DOHH2 (cell line): ENCODE data around the gene MUC6.

Experiments
- H3F3A ChIP-seq: fragments of 200-600 bp; sonication (generic), shearing (Covaris generic); 2 replicates; pipeline ENCODE4 v1.6.0; 2016; ENCODE audit warnings: antibody characterized with exemption, mild to moderate bottlenecking; ENCODE audit not compliant: control insufficient read depth, insufficient read depth
- H3K27ac ChIP-seq: fragments of 200-600 bp; sonication (generic); 2 replicates; pipeline ENCODE4 v1.5.1; 2014; ENCODE audit warnings: low read depth, mild to moderate bottlenecking, low read length, moderate library complexity
- H3K27me3 ChIP-seq: fragments of 200-600 bp; sonication (generic); 2 replicates; pipeline ENCODE4 v1.6.1; 2014; ENCODE audit warnings: mild to moderate bottlenecking, low read length, mixed read lengths; ENCODE audit not compliant: control insufficient read depth
- H3K36me3 ChIP-seq: fragments of 200-600 bp; sonication (generic); 2 replicates; pipeline ENCODE4 v1.6.1; 2014; ENCODE audit warnings: mild to moderate bottlenecking, low read length, moderate library complexity, mixed read lengths; ENCODE audit not compliant: control insufficient read depth
- H3K4me1 ChIP-seq: fragments of 200-600 bp; sonication (generic); 2 replicates; pipeline ENCODE4 v1.6.1; 2014; ENCODE audit warnings: mild to moderate bottlenecking, low read length, mixed read lengths; ENCODE audit not compliant: control insufficient read depth
- H3K4me2 ChIP-seq: fragments of 200-600 bp; sonication (generic); 2 replicates; pipeline ENCODE4 v1.6.0; 2014; ENCODE audit warnings: mild to moderate bottlenecking, low read length, moderate library complexity
- H3K4me3 ChIP-seq: fragments of 200-600 bp; sonication (generic); 2 replicates; pipeline ENCODE4 v1.5.1; 2014; ENCODE audit warnings: mild to moderate bottlenecking, low read length, mixed read lengths
- H3K79me2 ChIP-seq: fragments of 200-600 bp; sonication (generic); 2 replicates; pipeline ENCODE4 v1.6.1; 2014; ENCODE audit warnings: mild to moderate bottlenecking, low read length, mixed read lengths; ENCODE audit not compliant: control insufficient read depth
- H3K9me2 ChIP-seq: fragments of 200-600 bp; sonication (generic); replicated peaks from 2 replicates; pipeline ENCODE4 v1.6.1; 2014; ENCODE audit warnings: mild to moderate bottlenecking, low read length, mixed read lengths; ENCODE audit not compliant: control insufficient read depth
- H3K9me3 ChIP-seq: fragments of 200-600 bp; sonication (generic); 2 replicates; pipeline ENCODE4 v1.6.1; 2014; ENCODE audit warnings: antibody characterized with exemption, low read length, mixed read lengths; ENCODE audit not compliant: control insufficient read depth, insufficient read depth
- H4K20me1 ChIP-seq: fragments of 200-600 bp; sonication (generic); 2 replicates; pipeline ENCODE4 v1.6.0; 2014; ENCODE audit warnings: low read depth, mild to moderate bottlenecking, antibody characterized with exemption, low read length, moderate library complexity; ENCODE audit not compliant: control insufficient read depth, insufficient read depth
- EZH2phosphoT487 ChIP-seq: fragments of 200-600 bp; sonication (generic); IDR thresholded peaks from 2 replicates; pipeline ENCODE4 v1.6.1; 2017; ENCODE audit warnings: borderline replicate concordance, mild to moderate bottlenecking, antibody characterized with exemption, low read length, moderate library complexity, mixed read lengths
- TF ChIP-seq, protein P1 (sequence below): fragments of 200-600 bp; sonication (generic); IDR thresholded peaks from one replicate; pipeline ENCODE4 v1.5.1; 2014; ENCODE audit warnings: antibody characterized with exemption, mild to moderate bottlenecking, low read depth, low read length; ENCODE audit not compliant: poor library complexity, severe bottlenecking

The MUC6 gene

GRCh38 chr11:1008001-1008802 is 28.3 kb downstream of the MUC6 start:
- H3K27ac ChIP-seq = no peak overlapping the region
- peaks cover 3% of the 10 kb centered on the region; the same call in 1 of the 2 replicates for H4K20me1 ChIP-seq
- no peaks in the 10 kb centered on the region for H3K4me1 ChIP-seq
- H3K79me2 ChIP-seq = no peaks in the 10 kb centered on the region
- H3F3A ChIP-seq = no peaks in the 10 kb centered on the region
- TF ChIP-seq, protein P1, sequence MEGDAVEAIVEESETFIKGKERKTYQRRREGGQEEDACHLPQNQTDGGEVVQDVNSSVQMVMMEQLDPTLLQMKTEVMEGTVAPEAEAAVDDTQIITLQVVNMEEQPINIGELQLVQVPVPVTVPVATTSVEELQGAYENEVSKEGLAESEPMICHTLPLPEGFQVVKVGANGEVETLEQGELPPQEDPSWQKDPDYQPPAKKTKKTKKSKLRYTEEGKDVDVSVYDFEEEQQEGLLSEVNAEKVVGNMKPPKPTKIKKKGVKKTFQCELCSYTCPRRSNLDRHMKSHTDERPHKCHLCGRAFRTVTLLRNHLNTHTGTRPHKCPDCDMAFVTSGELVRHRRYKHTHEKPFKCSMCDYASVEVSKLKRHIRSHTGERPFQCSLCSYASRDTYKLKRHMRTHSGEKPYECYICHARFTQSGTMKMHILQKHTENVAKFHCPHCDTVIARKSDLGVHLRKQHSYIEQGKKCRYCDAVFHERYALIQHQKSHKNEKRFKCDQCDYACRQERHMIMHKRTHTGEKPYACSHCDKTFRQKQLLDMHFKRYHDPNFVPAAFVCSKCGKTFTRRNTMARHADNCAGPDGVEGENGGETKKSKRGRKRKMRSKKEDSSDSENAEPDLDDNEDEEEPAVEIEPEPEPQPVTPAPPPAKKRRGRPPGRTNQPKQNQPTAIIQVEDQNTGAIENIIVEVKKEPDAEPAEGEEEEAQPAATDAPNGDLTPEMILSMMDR = no peak
- TF ChIP-seq EZH2phosphoT487 = no peak
- no peaks in the 10 kb centered on the region for H3K9me3 ChIP-seq
- H3K4me2 ChIP-seq = no peak overlapping the region
- peaks cover 37% of the 10 kb centered on the region for H3K36me3 ChIP-seq
- no peaks in the 10 kb centered on the region for H3K27me3 ChIP-seq
- H3K4me3 ChIP-seq = no peak overlapping the region
- H3K9me2 ChIP-seq = no peaks in the 10 kb centered on the region

DNA sequence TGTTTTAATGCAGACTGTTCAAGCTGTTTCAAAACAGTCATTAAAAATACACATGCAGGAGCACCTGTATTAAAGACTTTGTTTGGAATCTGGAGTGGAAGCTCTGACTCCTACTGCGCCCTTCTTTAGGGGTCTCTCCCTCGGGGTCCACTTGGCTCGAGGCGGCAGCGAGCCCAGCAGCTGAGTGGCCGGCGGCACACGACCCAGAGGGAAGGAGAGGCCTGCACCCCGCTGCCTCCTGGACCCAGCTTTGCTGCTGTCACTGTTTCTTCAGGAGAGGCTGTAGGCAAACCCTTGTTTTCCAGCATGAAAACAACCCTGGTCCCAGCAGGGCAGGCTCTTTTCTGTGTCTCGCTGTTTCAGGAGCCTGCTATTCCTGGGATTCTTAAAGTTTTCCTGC is 29.2 kb downstream of the MUC6 start:
- H3K79me2 ChIP-seq = no peaks in the 10 kb centered on the region
- H3F3A ChIP-seq = no peaks in the 10 kb centered on the region
- no peaks in the 10 kb centered on the region for H3K4me1 ChIP-seq
- H3K4me2 ChIP-seq = no peak overlapping the region
- H4K20me1 ChIP-seq = peaks cover 3% of the 10 kb centered on the region; the same call in 1 of the 2 replicates
- no peak for TF ChIP-seq EZH2phosphoT487
- no peak overlapping the region for H3K4me3 ChIP-seq
- no peaks in the 10 kb centered on the region for H3K9me3 ChIP-seq
- peaks cover 41% of the 10 kb centered on the region for H3K36me3 ChIP-seq
- no peaks in the 10 kb centered on the region for H3K9me2 ChIP-seq
- no peak overlapping the region for H3K27ac ChIP-seq
- H3K27me3 ChIP-seq = no peaks in the 10 kb centered on the region

DNA sequence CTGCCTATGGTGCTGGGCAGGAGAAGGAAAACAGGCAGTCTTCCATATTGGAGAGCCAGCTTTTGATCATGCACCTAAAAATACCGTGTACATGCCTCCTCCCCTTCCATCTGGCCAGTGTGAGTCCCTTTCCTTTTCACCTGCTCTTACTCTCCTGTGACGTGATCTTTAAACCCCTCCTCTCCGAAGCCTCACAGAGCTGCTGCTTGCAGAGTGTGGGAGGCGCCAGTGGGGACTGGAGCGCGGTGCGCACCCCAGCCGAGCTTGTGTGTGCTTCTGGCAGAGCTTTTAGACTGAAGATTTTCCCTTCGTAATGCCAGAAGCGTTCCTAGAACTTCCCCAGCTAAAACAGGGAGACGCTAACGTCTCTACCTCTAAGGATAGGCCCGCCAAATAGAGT is 29.8 kb downstream of the MUC6 start:
- Histone ChIP-seq H3F3A (no peaks in the 10 kb centered on the region), H3K4me3 (no peak overlapping the region), H3K4me2 (no peak overlapping the region), H3K79me2 (no peaks in the 10 kb centered on the region), H3K27me3 (no peaks in the 10 kb centered on the region), H3K27ac (no peak overlapping the region), H3K36me3 (peaks cover 41% of the 10 kb centered on the region), H3K9me2 (no peaks in the 10 kb centered on the region), H4K20me1 (peaks cover 3% of the 10 kb centered on the region; the same call in 1 of the 2 replicates), H3K4me1 (no peaks in the 10 kb centered on the region), H3K9me3 (no peaks in the 10 kb centered on the region)
- TF ChIP-seq EZH2phosphoT487 = no peak
- TF ChIP-seq, protein P1 = no peak

DNA sequence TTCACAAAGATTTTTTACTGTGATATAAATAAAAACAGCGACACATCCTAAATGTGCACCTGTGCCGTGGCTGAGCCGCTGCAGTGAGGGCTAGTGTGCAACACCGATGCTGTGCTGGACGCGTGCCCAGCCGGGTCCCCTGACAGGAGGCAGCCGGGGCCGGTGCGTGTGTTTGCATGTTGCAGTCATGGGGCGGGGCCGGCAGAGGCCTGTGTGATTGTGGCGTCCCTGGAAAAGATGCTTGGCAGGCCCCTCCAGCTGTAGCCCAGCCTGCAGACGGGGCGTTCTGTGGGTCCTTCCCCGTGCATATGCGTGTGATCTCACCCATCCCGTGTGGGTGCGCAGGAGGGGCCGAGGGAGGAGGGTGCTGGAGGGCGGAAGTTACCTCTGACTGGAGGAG is 30.6 kb downstream of the MUC6 start:
- Histone ChIP-seq H3K4me1 (no peaks in the 10 kb centered on the region), H3K4me2 (no peak overlapping the region), H3K36me3 (peaks cover 34% of the 10 kb centered on the region), H4K20me1 (peaks cover 3% of the 10 kb centered on the region; the same call in 1 of the 2 replicates), H3K27me3 (no peaks in the 10 kb centered on the region), H3K9me2 (no peaks in the 10 kb centered on the region), H3K4me3 (no peak overlapping the region), H3K9me3 (no peaks in the 10 kb centered on the region), H3F3A (no peaks in the 10 kb centered on the region), H3K27ac (no peak overlapping the region), H3K79me2 (no peaks in the 10 kb centered on the region)
- TF ChIP-seq EZH2phosphoT487 = no peak
- TF ChIP-seq, protein P1 = no peak
